Activated CD8-positive, alpha-beta memory T cell treated with anti-CD3 and anti-CD28 coated beads, Interleukin-2, amount 50 U/mL, for 48 hours (primary cell): Measurements from ENCODE around the gene TLR8.
"Not testable (repeated sequence)": the region's sequence is repeated elsewhere in the genome, so short reads cannot be mapped to it uniquely, and the experiment has no call there.

Source experiments
- DNase-seq: peaks from one replicate; pipeline ENCODE4 v3.0.0-alpha.2; 2020

TLR8 gene

DNA sequence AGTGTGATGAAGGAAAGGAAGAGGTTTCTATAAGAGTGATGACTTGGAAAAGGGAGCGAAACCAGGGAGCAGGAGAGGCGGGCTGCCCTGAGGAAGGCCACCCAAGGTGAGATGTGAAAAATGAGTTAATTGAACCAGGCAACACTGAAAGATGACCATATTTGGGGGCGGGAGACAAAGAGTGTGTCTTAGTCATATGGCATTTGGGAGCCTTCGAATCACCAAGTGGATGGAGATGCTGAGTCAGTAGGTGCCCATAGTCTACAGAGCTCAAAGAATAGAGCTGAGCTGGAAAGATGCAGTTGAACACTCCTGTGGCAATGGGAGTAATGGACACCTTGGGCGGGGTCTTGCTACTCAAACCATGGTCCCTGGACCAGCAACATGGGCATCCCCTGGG lies 8.3 kb upstream of the TLR8 start:
- no peak for DNase-seq

DNA sequence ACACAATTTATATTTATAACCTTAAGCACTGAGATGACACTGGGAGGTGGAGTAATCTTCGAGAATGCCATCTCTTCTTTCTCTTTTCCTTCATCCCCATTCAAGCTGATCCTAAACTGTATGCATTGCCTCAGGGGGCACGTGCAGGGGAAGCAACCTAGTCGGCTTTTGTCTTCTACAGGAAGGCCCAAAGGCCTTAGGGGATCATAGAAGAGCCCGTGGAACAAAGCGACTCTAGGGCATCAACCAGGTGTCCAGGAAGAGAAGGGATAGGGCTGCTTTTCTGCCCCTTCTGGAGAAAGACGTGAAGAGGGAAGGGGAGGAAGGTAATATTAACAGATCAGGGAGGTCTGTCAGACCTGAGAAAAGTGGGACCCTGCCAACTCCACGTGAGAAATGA lies 6.9 kb upstream of the TLR8 start:
- no peak for DNase-seq

DNA sequence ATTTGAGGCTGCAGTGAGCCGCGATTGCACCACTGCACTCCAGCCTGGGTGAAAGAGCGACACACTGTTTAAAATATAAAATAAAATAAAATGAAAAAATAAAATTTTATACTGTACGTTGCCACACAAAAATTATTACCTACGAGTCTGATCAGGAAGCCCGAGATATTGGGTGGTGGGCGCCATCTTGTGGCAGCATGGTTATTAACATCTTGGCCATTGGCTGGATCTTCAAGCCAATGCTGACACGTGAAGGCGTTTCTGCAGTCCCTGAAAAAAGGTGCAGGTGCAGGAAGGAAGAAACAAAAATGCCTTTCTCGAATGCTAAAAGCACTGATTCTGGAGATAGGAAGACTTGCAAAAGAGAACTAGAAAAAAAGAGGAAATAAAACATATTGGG lies 4.9 kb upstream of the TLR8 start:
- peak; percentile 78 for DNase-seq

DNA sequence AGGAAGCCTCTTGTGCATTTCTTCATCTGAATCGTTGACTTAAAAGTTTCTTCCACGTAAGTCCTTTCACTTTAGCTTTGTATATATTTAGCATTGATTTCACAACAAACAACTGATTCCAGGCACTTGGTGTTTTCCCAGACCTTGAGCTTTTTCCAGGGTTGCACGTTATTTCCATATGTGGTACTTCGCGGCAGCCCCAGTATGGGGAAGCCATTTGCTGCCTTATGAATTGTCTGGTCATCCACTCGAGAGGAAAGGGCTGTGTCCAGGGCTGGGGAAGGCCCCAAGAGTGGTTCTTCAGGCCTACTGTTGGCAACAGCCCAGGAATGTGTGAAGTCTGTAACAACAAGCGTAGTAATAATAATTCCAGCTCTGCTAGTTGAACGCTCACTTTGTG lies 2.8 kb upstream of the TLR8 start:
- no peak for DNase-seq

DNA sequence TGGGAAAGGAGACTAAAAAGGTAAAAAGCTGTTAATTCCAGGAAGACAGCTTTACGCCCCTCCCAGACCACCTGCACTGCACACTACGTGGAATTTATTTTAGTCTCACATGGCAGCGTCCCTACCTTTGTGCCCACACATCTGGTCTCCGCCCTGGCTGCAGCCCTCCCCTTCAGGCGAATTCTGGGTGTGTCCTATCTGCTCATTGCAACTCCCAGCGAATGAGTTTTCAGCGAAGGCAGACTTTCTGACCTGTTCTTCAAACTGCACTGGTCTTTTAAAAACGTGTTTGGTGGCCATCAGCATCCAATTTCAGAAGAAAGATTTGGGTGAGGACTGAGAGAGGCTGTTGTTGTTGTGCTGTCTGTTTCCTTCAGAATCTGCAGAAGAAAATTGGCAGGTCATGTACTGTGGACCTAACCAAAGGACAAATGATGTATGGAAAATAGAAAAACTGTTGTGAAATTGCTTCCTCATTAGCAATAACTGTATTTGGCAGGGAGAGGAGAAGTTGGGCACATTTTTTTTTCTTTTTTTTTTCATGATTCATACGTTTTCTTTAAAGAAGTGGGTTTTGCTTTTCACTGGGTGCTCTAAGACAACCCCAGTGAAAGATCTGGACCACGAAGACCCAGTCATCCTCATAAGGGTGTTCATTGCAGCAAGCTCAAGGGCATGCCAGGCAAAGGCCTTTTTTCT lies 4.2 kb downstream of the TLR8 start:
- no peak for DNase-seq

DNA sequence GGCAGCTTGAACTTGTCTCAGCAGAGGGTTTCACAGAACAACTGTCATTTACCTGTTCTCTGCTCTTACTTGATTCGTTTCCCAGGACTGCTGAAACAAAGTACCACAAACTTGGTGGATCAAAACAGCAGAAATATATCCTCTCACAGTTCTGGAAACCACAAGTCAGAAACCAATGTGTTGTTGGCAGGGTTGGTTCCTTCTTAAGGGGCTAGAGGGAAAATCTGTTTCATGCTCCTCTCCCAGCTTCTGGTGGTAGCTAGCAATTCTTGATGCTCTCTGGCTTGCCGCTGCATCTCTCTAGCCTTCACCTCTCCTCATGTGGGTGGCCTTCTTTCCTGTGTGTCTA lies 4.7 kb downstream of the TLR8 start:
- no peak for DNase-seq

DNA sequence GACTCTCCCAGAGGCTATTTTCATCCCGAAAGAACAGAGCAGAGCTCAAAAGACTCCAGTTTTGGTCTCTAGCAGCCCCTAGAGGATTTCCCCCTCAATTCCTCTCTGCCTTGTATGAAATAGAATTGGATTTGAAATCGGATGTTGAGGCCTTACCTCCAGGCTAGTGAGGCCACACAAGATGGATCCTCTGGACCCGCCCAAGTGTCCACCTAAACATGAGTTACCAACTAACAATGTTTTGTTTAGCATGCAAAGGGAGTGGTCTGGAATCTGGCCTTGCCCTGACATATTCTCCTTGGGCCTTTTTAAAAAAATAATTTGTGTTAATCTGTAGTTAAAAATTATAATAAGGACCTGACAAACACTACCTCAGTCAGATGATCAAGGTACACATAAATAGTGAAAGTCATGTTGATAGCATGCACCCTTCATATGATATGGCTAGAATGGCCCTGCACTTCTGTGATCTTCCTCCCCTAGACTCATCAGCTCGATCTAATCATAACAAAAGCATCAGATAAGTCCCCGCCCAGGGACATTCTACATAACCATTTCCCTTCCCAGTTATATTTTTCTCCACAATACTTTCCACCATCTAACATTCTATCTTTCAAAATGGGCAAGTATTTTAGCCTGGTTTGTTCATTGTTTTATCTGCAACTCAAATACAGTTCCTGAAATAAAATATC lies 6.5 kb downstream of the TLR8 start:
- DNase-seq = no peak

DNA sequence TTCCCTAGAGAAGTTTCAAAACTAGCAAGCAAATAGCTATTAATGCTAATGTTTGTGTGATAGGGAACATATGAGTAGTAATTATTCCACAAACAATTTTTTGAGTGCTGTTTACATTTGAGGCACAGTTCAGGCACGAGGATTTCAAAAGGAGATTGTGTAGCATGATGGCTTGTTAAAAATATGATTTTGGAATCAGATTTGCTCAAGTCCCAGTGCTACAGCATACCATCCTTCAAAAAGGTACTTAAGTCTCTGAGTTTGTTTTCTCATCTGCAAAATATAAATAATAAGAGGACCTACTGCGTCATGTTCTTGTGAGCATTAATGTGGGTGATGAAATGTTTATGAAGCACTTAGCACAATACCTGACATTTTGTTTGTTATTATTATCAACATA lies 11.3 kb downstream of the TLR8 start:
- no peak for DNase-seq

DNA sequence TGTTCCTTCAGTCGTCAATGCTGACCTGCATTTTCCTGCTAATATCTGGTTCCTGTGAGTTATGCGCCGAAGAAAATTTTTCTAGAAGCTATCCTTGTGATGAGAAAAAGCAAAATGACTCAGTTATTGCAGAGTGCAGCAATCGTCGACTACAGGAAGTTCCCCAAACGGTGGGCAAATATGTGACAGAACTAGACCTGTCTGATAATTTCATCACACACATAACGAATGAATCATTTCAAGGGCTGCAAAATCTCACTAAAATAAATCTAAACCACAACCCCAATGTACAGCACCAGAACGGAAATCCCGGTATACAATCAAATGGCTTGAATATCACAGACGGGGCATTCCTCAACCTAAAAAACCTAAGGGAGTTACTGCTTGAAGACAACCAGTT lies 12.6 kb downstream of the TLR8 start:
- DNase-seq = no peak

DNA sequence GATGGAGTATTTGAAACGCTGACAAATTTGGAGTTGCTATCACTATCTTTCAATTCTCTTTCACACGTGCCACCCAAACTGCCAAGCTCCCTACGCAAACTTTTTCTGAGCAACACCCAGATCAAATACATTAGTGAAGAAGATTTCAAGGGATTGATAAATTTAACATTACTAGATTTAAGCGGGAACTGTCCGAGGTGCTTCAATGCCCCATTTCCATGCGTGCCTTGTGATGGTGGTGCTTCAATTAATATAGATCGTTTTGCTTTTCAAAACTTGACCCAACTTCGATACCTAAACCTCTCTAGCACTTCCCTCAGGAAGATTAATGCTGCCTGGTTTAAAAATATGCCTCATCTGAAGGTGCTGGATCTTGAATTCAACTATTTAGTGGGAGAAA lies 13.2 kb downstream of the TLR8 start:
- DNase-seq = no peak

DNA sequence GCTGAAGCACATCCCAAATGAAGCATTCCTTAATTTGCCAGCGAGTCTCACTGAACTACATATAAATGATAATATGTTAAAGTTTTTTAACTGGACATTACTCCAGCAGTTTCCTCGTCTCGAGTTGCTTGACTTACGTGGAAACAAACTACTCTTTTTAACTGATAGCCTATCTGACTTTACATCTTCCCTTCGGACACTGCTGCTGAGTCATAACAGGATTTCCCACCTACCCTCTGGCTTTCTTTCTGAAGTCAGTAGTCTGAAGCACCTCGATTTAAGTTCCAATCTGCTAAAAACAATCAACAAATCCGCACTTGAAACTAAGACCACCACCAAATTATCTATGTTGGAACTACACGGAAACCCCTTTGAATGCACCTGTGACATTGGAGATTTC lies 14.6 kb downstream of the TLR8 start:
- no peak for DNase-seq

DNA sequence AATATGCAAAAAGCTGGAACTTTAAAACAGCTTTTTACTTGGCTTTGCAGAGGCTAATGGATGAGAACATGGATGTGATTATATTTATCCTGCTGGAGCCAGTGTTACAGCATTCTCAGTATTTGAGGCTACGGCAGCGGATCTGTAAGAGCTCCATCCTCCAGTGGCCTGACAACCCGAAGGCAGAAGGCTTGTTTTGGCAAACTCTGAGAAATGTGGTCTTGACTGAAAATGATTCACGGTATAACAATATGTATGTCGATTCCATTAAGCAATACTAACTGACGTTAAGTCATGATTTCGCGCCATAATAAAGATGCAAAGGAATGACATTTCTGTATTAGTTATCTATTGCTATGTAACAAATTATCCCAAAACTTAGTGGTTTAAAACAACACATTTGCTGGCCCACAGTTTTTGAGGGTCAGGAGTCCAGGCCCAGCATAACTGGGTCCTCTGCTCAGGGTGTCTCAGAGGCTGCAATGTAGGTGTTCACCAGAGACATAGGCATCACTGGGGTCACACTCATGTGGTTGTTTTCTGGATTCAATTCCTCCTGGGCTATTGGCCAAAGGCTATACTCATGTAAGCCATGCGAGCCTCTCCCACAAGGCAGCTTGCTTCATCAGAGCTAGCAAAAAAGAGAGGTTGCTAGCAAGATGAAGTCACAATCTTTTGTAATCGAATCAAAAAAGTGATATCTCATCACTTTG lies 15.6 kb downstream of the TLR8 start:
- no peak for DNase-seq

DNA sequence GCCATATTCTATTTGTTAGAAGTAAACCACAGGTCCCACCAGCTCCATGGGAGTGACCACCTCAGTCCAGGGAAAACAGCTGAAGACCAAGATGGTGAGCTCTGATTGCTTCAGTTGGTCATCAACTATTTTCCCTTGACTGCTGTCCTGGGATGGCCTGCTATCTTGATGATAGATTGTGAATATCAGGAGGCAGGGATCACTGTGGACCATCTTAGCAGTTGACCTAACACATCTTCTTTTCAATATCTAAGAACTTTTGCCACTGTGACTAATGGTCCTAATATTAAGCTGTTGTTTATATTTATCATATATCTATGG lies 16.1 kb downstream of the TLR8 start:
- no peak for DNase-seq

DNA sequence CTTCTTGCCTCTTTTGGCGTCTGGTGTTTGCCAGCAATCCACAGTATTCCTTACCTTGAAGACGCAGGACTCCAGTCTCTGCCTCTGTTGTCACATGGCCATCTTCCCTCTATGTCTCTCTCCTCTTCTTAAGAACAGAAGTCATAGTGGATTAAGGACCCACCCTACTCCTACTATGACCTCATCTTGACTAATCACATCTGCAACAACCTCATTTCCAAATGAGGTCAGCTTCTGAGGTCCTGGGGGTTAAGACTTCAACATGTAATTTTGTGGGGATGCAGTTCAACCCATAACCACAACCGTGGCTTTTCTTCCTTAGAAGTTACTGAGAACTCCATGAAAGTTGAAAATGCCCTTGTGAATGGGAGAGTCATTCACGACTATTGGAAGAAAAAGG lies 23.3 kb downstream of the TLR8 start:
- DNase-seq = no peak

DNA sequence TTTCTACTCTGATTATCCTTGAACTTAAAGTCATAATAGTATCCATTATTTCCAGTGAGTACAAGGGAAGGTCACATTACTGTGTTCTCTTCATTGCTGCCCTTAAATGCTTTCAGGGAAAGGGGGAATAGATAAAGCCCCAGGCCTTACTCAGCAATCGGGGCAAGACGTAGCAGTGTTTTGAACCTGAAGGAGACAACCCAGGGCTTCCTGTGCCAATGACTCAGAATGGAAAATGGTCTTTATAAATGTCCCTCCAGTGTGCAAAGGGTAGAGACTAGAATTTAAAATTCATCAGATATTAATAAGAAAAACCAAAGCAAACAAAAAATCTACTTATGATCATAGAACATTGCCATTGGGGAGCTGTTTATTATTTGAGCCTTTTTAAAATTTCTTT lies 23.7 kb downstream of the TLR8 start:
- no peak for DNase-seq

DNA sequence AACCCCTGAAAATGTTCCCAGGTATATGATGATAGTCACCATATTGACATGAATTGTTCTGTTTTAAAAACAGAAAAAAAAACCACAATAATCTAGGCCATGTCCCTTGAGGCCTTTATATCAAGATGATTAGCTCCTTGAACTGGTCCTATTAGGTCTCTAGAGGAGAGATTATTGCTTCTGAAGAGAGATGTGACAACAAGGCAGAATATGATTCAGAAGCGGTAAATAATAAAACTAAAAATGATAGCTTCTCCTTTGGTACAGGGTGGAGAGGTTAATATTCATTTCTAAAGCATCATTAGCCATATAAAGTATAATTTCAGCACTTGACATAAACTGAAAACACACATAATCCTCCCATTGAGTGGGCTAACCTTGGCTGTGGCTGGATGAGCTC lies 25.8 kb downstream of the TLR8 start:
- DNase-seq = no peak

DNA sequence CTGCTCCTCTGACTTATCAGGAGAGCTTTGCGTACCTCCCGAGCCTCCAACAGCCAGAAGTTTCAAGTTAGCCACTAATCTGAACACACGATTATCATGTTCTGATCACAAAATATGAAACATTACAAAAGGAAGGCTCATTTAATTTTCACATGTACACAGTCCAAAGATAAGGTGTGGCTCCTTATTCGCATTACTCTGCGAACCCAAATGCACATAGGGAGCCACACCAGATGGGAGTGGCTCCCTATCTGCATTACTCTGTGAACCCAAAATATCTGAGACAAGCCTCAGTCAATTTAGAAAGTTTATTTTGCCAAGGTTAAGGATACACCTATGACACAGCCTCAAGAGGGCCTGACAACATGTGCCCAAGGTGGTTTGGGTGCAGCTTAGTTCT lies 28.4 kb downstream of the TLR8 start:
- DNase-seq = no peak

DNA sequence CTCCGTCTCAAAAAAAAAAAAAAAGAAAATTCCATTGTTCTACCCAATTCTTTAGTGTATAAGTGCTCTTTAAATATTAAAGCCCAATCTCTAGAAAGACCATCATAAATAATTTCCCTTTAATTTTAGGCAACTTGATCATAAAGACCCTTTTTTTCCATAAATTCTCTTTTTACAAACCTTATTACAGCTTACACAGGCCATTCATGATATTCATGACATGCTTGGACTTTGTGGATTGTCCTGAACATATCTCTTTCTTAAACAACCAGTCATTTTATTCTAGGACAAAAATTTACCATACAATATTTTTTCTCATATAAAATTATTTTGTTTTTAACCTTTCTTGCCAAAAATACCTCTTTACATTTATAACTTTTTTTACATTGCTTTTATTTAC lies 30.5 kb downstream of the TLR8 start:
- no peak for DNase-seq

DNA sequence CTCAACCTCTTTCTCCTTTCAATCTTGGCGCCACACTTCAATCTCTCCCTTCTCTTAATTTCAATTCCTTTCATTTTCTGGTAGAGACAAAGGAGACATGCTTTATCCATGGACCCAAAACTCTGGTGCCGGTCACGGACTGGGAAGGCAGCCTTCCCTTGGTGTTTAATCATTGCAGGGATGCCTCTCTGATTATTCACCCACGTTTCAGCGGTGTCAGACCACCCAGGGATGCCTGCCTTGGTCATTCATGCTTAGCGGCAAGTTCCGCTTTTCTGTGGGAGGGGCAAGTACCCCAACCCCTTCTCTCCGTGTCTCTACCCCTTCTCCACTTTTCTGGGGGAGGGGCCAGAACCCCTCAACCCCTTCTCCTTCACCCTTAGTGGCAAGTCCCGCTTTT lies 34.1 kb downstream of the TLR8 start:
- not testable (repeated sequence) for DNase-seq

DNA sequence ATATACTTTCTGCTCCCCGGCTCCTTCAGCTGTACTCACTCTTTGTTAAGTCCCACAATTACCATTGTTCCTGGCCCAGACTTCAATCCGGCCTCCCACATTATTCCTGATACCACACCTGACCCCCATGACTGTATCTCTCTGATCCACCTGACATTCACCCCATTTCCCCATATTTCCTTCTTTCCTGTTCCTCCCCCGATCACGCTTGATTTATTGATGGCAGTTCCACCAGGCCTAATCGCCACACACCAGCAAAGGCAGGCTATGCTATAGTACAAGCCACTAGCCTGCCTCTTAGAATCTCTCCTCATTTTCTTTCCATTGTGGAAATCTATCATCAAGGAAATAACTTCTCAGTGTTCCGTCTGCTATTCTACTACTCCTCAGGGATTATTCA lies 37.2 kb downstream of the TLR8 start:
- not testable (repeated sequence) for DNase-seq

DNA sequence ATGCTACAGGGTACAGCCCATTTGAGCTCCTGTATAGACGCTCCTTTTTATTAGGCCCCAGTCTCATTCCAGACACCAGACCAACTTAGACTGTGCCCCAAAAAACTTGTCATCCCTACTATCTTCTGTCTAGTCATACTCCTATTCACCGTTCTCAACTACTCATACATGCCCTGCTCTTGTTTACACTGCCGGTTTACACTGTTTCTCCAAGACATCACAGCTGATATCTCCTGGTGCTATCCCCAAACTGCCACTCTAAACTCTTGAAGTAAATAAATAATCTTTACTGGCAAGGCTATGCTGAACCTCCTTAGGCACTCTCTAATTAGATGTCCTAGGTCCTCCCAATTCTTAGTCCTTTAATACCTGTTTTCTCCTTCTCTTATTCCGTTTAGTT lies 38.0 kb downstream of the TLR8 start:
- not testable (repeated sequence) for DNase-seq

DNA sequence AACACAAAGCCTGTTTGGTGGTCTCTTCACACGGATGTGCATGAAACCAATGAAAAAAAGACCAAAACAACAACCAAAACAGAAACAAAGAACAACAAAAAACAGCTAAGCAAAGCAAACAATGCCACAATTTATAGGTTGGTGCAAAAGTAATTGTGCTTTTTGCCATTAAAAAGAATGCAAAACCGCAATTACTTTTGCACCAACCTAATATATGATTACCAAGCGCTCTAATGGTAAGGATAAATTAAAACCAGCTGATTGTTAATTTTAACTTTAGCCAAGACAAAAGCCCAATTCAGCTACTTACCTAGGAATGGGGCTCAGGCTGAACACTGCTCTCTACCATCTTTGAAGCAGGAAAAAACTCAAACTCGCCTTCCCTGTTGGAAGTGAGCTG lies 39.1 kb downstream of the TLR8 start:
- no peak for DNase-seq

DNA sequence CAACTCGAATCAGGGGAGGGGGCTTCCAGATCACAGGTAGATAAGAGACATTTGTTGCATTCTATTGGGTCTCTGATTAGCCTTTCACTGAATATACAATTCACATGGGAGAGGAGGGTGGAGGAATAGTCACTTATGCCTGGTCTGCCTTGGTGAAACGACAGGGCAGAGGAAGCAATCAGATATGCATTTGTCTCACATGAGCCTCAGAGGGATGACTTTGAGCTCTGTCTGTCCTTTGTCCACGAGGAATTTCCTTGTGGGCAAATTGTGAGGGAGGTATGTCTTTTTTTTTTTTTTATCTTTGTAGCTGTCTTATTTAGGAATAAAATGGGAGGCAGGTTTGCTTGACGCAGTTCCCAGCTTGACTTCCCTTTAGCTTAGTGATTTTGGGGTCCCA lies 40.0 kb downstream of the TLR8 start:
- DNase-seq = no peak

DNA sequence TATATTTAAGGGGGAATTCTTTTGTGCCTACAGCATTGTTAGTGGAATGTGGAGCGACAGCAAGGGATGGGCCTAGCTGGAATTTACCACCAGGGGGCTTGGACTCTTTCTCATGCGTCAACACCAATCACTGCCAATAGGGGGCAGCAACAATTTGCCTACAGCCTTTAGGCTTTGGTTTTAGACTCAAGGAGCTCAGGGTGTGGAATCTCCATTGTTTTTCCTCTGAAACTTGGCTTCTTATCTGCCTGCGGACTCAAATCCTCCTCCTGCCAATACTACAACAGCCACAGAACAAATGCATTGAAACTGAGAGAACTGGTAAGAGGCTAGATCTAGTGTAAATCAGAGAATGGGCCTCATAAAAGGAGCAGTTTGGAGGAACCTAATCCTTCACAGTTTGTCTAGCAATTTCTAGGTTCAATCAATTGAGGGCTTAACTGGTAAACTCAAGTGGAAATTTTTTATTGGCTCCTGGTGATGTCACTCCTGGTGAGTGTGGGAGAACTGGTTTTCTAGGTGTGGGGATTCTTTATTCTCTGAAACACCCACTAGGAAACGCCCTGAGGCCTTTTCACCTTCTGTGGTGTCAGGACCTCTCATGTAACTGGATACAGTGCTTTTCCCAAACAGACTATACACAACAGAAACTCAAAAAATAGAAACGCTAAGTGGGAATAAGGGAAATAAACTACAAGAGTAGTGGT lies 40.6 kb downstream of the TLR8 start:
- DNase-seq = peak; percentile 80
